GM23338 (cell line): ENCODE measurements around the gene BPIFA2. TPM values are rescaled to one million over a fixed set of nuclear protein-coding genes. Genes with fewer than 3 reads are reported as not detected.
A peak's percentile ranks its signal among the peaks of the same experiment; 100 is the strongest.

ENCODE experiments used
- ATAC-seq: fragments of 200-7000 bp; cut with Tn5 transposase; 3 replicates; pipeline ENCODE4 v1.9.1; 2020
- DNase-seq: peaks from one replicate; pipeline ENCODE4 v3.0.0-alpha.2; 2015; ENCODE audit warnings: low spot score
- H2AFZ ChIP-seq: fragments of 200-600 bp; sonication (generic); 2 replicates; pipeline ENCODE4 v1.8.0; 2016; ENCODE audit warnings: antibody characterized with exemption, mild to moderate bottlenecking, moderate library complexity
- H3F3A ChIP-seq: fragments of 200-600 bp; sonication (generic); replicated peaks from 2 replicates; pipeline ENCODE4 v1.8.0; 2017; ENCODE audit warnings: antibody characterized with exemption, mixed run types, low read depth
- H3K27ac ChIP-seq: fragments of 200-600 bp; sonication (generic); 2 replicates; pipeline ENCODE4 v1.6.1; 2016; ENCODE audit warnings: low read depth
- H3K27me3 ChIP-seq: fragments of 200-600 bp; sonication (generic); 2 replicates; pipeline ENCODE4 v1.8.0; 2016; ENCODE audit warnings: mild to moderate bottlenecking, mixed run types, moderate library complexity; ENCODE audit not compliant: insufficient read depth
- H3K36me3 ChIP-seq: fragments of 200-600 bp; sonication (generic); 2 replicates; pipeline ENCODE4 v1.8.0; 2016; ENCODE audit warnings: mild to moderate bottlenecking; ENCODE audit not compliant: insufficient read depth
- H3K4me1 ChIP-seq: fragments of 200-600 bp; sonication (generic); 2 replicates; pipeline ENCODE4 v1.8.0; 2016; ENCODE audit warnings: mild to moderate bottlenecking, moderate library complexity; ENCODE audit not compliant: insufficient read depth
- H3K4me2 ChIP-seq: fragments of 200-600 bp; sonication (generic); 2 replicates; pipeline ENCODE4 v1.7.1; 2017; ENCODE audit warnings: mixed run types
- H3K4me3 ChIP-seq: fragments of 200-600 bp; sonication (generic); 2 replicates; pipeline ENCODE4 v1.6.1; 2016; ENCODE audit warnings: mixed run types
- H3K79me2 ChIP-seq: fragments of 200-600 bp; sonication (generic); replicated peaks from 2 replicates; pipeline ENCODE4 v1.8.0; 2017; ENCODE audit warnings: mild to moderate bottlenecking; ENCODE audit not compliant: insufficient read depth
- H3K9me2 ChIP-seq: fragments of 200-600 bp; sonication (generic); 2 replicates; pipeline ENCODE4 v1.8.0; 2017; ENCODE audit not compliant: insufficient read depth
- H4K20me1 ChIP-seq: fragments of 200-600 bp; sonication (generic); replicated peaks from 2 replicates; pipeline ENCODE4 v1.8.0; 2017; ENCODE audit warnings: mild to moderate bottlenecking; ENCODE audit not compliant: insufficient read depth
- H3K27ac Mint-ChIP-seq: 2 replicates; pipeline ENCODE4 v1.8.0; 2020; ENCODE audit warnings: inconsistent platforms, mild to moderate bottlenecking, moderate library complexity, mixed read lengths
- H3K27me3 Mint-ChIP-seq: 3 replicates; pipeline ENCODE4 v1.8.0; 2022; ENCODE audit warnings: low read depth, mild to moderate bottlenecking, moderate library complexity, mixed read lengths, inconsistent platforms; ENCODE audit not compliant: insufficient read depth, poor library complexity
- H3K36me3 Mint-ChIP-seq: 3 replicates; pipeline ENCODE4 v1.8.0; 2021; ENCODE audit warnings: low read depth, mild to moderate bottlenecking, inconsistent platforms, moderate library complexity, mixed read lengths
- H3K4me1 Mint-ChIP-seq: 3 replicates; pipeline ENCODE4 v1.8.0; 2020; ENCODE audit warnings: mild to moderate bottlenecking, inconsistent platforms, mixed read lengths
- H3K4me3 Mint-ChIP-seq: 3 replicates; pipeline ENCODE4 v1.8.0; 2021; ENCODE audit warnings: moderate library complexity, mild to moderate bottlenecking, inconsistent platforms, mixed read lengths
- H3K9me3 Mint-ChIP-seq: 3 replicates; pipeline ENCODE4 v1.8.0; 2020; ENCODE audit warnings: moderate library complexity, mild to moderate bottlenecking, inconsistent platforms, mixed read lengths
- CREB1 ChIP-seq: fragments of 250-450 bp; sonication (Bioruptor Pico); IDR thresholded peaks from 2 replicates; pipeline ENCODE4 v1.5.0; 2020; ENCODE audit warnings: low read depth, mild to moderate bottlenecking, moderate library complexity
- EZH2 ChIP-seq: fragments of 200-600 bp; sonication (generic); IDR thresholded peaks from one replicate; pipeline ENCODE4 v1.8.0; 2017; ENCODE audit warnings: antibody characterized with exemption, mild to moderate bottlenecking, low read depth; ENCODE audit not compliant: unreplicated experiment
- EZH2phosphoT487 ChIP-seq: fragments of 200-600 bp; sonication (generic); IDR thresholded peaks from one replicate; pipeline ENCODE4 v1.8.1; 2018; ENCODE audit warnings: antibody characterized with exemption; ENCODE audit not compliant: unreplicated experiment
- JUNB ChIP-seq: IDR thresholded peaks from one replicate; pipeline ENCODE4 v1.6.1; 2016; ENCODE audit warnings: antibody characterized with exemption; ENCODE audit not compliant: unreplicated experiment
- NANOG ChIP-seq: IDR thresholded peaks from 2 replicates; pipeline ENCODE4 v1.6.1; 2016; ENCODE audit warnings: antibody characterized with exemption, borderline replicate concordance
- POLR2AphosphoS5 ChIP-seq: IDR thresholded peaks from 2 replicates; pipeline ENCODE4 v1.6.1; 2016; ENCODE audit warnings: antibody characterized with exemption, low read depth
- REST ChIP-seq: IDR thresholded peaks from one replicate; pipeline ENCODE4 v1.6.1; 2018; ENCODE audit warnings: antibody characterized with exemption; ENCODE audit not compliant: unreplicated experiment
- STAT1 ChIP-seq: IDR thresholded peaks from one replicate; pipeline ENCODE4 v1.6.1; 2016; ENCODE audit warnings: antibody characterized with exemption; ENCODE audit not compliant: unreplicated experiment
- ZNF114 ChIP-seq: fragments of 250-450 bp; sonication (Bioruptor Pico); IDR thresholded peaks from 2 replicates; pipeline ENCODE4 v1.5.0; 2020; ENCODE audit warnings: mild to moderate bottlenecking, moderate library complexity
- ZNF331 ChIP-seq: fragments of 250-450 bp; sonication (Bioruptor Pico); IDR thresholded peaks from 2 replicates; pipeline ENCODE4 v1.5.0; 2020; ENCODE audit warnings: low read depth, mild to moderate bottlenecking, moderate library complexity
- polyA plus RNA-seq: library from polyadenylated mRNA; unstranded; fragments of >200 nt; fragmentation: Nextera tagmentation; extraction: Ambion mirVana; gene quantifications from 2 replicates; pipeline ENCODE4 v1.2.1, GENCODE V29; 2016
- total RNA-seq: library from RNA; depleted of rRNA; stranded (reverse); fragments of >200 nt; shearing (Covaris generic); gene quantifications from 2 replicates; pipeline ENCODE4 v1.2.3, GENCODE V29; 2014
- TF ChIP-seq, protein P1 (sequence below), 2 experiments: fragments of 200-600 bp in 1 of 2; sonication (generic) in 1 of 2; conservative IDR thresholded peaks; 2 replicates each; pipeline versions ENCODE4 v1.5.1 to v1.6.1; 2016 to 2017; ENCODE audit warnings: antibody characterized with exemption in 2 of 2, low read depth in 2 of 2, mild to moderate bottlenecking in 2 of 2, moderate library complexity in 1 of 2

BPIFA2 gene
- total and polyA plus RNA-seq, 2 experiments from 2014 or later: not detected

- TF ChIP-seq, protein P1, sequence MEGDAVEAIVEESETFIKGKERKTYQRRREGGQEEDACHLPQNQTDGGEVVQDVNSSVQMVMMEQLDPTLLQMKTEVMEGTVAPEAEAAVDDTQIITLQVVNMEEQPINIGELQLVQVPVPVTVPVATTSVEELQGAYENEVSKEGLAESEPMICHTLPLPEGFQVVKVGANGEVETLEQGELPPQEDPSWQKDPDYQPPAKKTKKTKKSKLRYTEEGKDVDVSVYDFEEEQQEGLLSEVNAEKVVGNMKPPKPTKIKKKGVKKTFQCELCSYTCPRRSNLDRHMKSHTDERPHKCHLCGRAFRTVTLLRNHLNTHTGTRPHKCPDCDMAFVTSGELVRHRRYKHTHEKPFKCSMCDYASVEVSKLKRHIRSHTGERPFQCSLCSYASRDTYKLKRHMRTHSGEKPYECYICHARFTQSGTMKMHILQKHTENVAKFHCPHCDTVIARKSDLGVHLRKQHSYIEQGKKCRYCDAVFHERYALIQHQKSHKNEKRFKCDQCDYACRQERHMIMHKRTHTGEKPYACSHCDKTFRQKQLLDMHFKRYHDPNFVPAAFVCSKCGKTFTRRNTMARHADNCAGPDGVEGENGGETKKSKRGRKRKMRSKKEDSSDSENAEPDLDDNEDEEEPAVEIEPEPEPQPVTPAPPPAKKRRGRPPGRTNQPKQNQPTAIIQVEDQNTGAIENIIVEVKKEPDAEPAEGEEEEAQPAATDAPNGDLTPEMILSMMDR (conservative IDR thresholded peaks at IDR 0.05; ENCODE audit: low read depth in 2 of 2): no peak
- TF ChIP-seq POLR2AphosphoS5 (no peak), CREB1 (no peak), EZH2 (no peak), JUNB (no peak), ZNF114 (CRISPR knock-in tag) (no peak)
Observed at GRCh38 chr20:33191955-33192354, 24.0 kb downstream of the BPIFA2 start (continued).

- Mint-ChIP-seq H3K4me3 (no peak overlapping the region), H3K27ac (no peak overlapping the region), H3K4me1 (0 out of 3 replicates have a peak, but pooled peaks cover 4% of the 10 kb centered on the region), H3K27me3 (peaks cover 5% of the 10 kb centered on the region), H3K36me3 (no peaks in the 10 kb centered on the region), H3K9me3 (no peaks in the 10 kb centered on the region)
- Histone ChIP-seq H3K27ac (no peak overlapping the region), H3K4me1 (no peaks in the 10 kb centered on the region), H3K36me3 (no peaks in the 10 kb centered on the region), H3F3A (no peaks in the 10 kb centered on the region), H2AFZ (no peak overlapping the region), H3K9me2 (no peaks in the 10 kb centered on the region; the same call in 1 of the 2 replicates), H4K20me1 (no peaks in the 10 kb centered on the region), H3K27me3 (no peaks in the 10 kb centered on the region), H3K4me3 (no peak overlapping the region), H3K79me2 (no peaks in the 10 kb centered on the region), H3K4me2 (no peak overlapping the region)
- DNase-seq (no peak), ATAC-seq (no peak)
- peak; percentile 70 for TF ChIP-seq REST
- TF ChIP-seq POLR2AphosphoS5: no peak
Observed at GRCh38 chr20:33192912-33193501, 25.0 kb downstream of the BPIFA2 start.

DNA sequence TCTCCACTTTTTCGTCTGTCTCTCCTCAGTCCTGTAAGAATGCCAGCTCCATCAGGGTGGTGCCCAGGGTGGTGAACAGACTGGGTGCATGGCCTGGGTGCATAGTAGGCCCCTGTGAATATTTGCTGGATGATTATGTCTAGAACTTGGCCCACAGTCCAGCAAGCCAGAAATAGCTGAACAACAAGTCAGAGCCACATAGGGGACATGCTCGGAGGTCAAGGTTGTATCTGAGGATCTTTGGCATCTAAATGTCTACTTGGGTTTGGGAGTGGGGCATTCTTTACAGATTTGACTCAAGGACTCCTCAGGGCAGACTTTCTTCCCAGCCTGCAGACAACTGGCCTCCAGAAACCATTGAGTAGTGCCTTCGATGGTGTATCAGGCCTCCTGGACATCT is 31.1 kb downstream of the BPIFA2 start:
- H3K79me2 ChIP-seq: no peaks in the 10 kb centered on the region
- H3F3A ChIP-seq: no peaks in the 10 kb centered on the region
- H3K4me3 Mint-ChIP-seq: no peak overlapping the region
- no peak overlapping the region for H3K4me2 ChIP-seq
- H3K27me3 Mint-ChIP-seq: peaks cover 2% of the 10 kb centered on the region
- no peaks in the 10 kb centered on the region for H3K4me1 ChIP-seq
- H3K9me3 Mint-ChIP-seq: no peaks in the 10 kb centered on the region; the same call in 2 of the 3 replicates
- H3K36me3 ChIP-seq: no peaks in the 10 kb centered on the region
- no peak overlapping the region for H3K27ac ChIP-seq
- H3K36me3 Mint-ChIP-seq: no peaks in the 10 kb centered on the region
- no peaks in the 10 kb centered on the region for H3K9me2 ChIP-seq
- H3K27ac Mint-ChIP-seq: no peak overlapping the region
- DNase-seq (no peak), ATAC-seq (no peak)
- no peaks in the 10 kb centered on the region for H4K20me1 ChIP-seq
- no peaks in the 10 kb centered on the region for H3K4me1 Mint-ChIP-seq
- H3K27me3 ChIP-seq: no peaks in the 10 kb centered on the region
- H2AFZ ChIP-seq: no peak overlapping the region
- no peak overlapping the region for H3K4me3 ChIP-seq
- TF ChIP-seq NANOG: no peak
- no peak for TF ChIP-seq STAT1
- no peak for TF ChIP-seq CREB1
- TF ChIP-seq EZH2phosphoT487: no peak
- no peak for TF ChIP-seq ZNF331 (CRISPR knock-in tag)
